ENCODE data around the gene NRXN2.

NRXN2 gene

GRCh38 chr11:64767344-64768299 is 44.6 kb upstream of the NRXN2 start:
- Histone ChIP-seq H4K20me1 (ENCODE audit: insufficient read depth, low read length, poor library complexity, severe bottlenecking) (peaks cover 98% of the 10 kb centered on the region), H3K4me2 (ENCODE audit: low read depth, low read length, poor library complexity, severe bottlenecking) (peak overlapping the region; percentile 32), H3K9me2 (replicated peaks; ENCODE audit: low read depth, low read length) (no peaks in the 10 kb centered on the region), H3K9me3 (ENCODE audit: insufficient read depth, low read depth, low read length) (no peaks in the 10 kb centered on the region), H3K4me3 (ENCODE audit: low read length, poor library complexity, severe bottlenecking) (peak overlapping the region; percentile 4), H3K79me2 (ENCODE audit: insufficient read depth, low read length) (peaks cover 88% of the 10 kb centered on the region), H3K27me3 (ENCODE audit: insufficient read depth, low read length, poor library complexity, severe bottlenecking) (no peaks in the 10 kb centered on the region), H2AFZ (ENCODE audit: low read length) (no peak overlapping the region), H3K9ac (ENCODE audit: low read depth, low read length, poor library complexity, severe bottlenecking) (no peak overlapping the region), H3F3A (ENCODE audit: low read depth) (peaks cover 45% of the 10 kb centered on the region), H3K4me1 (ENCODE audit: insufficient read depth, low read length, poor library complexity, severe bottlenecking) (peaks cover 53% of the 10 kb centered on the region), H3K36me3 (ENCODE audit: insufficient read depth, low read length) (peaks cover 93% of the 10 kb centered on the region)
- TF ChIP-seq, protein P1, sequence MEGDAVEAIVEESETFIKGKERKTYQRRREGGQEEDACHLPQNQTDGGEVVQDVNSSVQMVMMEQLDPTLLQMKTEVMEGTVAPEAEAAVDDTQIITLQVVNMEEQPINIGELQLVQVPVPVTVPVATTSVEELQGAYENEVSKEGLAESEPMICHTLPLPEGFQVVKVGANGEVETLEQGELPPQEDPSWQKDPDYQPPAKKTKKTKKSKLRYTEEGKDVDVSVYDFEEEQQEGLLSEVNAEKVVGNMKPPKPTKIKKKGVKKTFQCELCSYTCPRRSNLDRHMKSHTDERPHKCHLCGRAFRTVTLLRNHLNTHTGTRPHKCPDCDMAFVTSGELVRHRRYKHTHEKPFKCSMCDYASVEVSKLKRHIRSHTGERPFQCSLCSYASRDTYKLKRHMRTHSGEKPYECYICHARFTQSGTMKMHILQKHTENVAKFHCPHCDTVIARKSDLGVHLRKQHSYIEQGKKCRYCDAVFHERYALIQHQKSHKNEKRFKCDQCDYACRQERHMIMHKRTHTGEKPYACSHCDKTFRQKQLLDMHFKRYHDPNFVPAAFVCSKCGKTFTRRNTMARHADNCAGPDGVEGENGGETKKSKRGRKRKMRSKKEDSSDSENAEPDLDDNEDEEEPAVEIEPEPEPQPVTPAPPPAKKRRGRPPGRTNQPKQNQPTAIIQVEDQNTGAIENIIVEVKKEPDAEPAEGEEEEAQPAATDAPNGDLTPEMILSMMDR (conservative IDR thresholded peaks at IDR 0.05; ENCODE audit: low read length): peak; percentile 90
- TF ChIP-seq EZH2phosphoT487 (IDR thresholded peaks at IDR 0.05; ENCODE audit: borderline replicate concordance): no peak

DNA sequence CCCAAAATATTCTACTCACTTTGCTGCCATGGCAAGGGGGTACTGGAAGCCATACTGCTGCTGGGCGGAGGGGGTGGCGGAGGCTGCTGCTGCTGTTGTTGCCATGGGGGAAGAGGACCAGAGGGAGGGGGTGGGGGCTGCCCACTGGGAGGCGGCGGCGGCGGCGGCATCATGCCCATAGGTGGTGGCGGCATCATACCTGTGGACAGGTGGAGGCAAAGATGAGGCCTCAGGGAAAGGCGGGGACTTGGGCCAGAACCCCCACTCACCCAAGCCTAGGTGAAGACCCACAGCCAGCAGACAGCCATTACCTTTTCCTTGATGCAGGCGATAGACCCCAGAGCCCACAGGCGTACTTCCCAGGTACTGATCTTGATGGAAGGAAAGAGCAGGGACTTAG is 43.9 kb upstream of the NRXN2 start:
- Histone ChIP-seq H3K4me3 (ENCODE audit: low read length, poor library complexity, severe bottlenecking) (peak overlapping the region; percentile 4), H3K4me1 (ENCODE audit: insufficient read depth, low read length, poor library complexity, severe bottlenecking) (peaks cover 51% of the 10 kb centered on the region), H3K9ac (ENCODE audit: low read depth, low read length, poor library complexity, severe bottlenecking) (no peak overlapping the region), H2AFZ (ENCODE audit: low read length) (no peak overlapping the region), H4K20me1 (ENCODE audit: insufficient read depth, low read length, poor library complexity, severe bottlenecking) (peaks cover 97% of the 10 kb centered on the region), H3K36me3 (ENCODE audit: insufficient read depth, low read length) (peaks cover 91% of the 10 kb centered on the region), H3K79me2 (ENCODE audit: insufficient read depth, low read length) (peaks cover 85% of the 10 kb centered on the region), H3K4me2 (ENCODE audit: low read depth, low read length, poor library complexity, severe bottlenecking) (no peak overlapping the region), H3K27me3 (ENCODE audit: insufficient read depth, low read length, poor library complexity, severe bottlenecking) (no peaks in the 10 kb centered on the region), H3K9me2 (replicated peaks; ENCODE audit: low read depth, low read length) (no peaks in the 10 kb centered on the region), H3F3A (ENCODE audit: low read depth) (peaks cover 40% of the 10 kb centered on the region), H3K9me3 (ENCODE audit: insufficient read depth, low read depth, low read length) (no peaks in the 10 kb centered on the region)
- TF ChIP-seq EZH2phosphoT487 (IDR thresholded peaks at IDR 0.05; ENCODE audit: borderline replicate concordance): no peak
- TF ChIP-seq, protein P1 (conservative IDR thresholded peaks at IDR 0.05; ENCODE audit: low read length): no peak

GRCh38 chr11:64765851-64766665 is 43.1 kb upstream of the NRXN2 start:
- H3K27me3 ChIP-seq (ENCODE audit: insufficient read depth, low read length, poor library complexity, severe bottlenecking): no peaks in the 10 kb centered on the region
- H3K4me2 ChIP-seq (ENCODE audit: low read depth, low read length, poor library complexity, severe bottlenecking): no peak overlapping the region
- H3F3A ChIP-seq (ENCODE audit: low read depth): peaks cover 36% of the 10 kb centered on the region
- peaks cover 46% of the 10 kb centered on the region for H3K4me1 ChIP-seq (ENCODE audit: insufficient read depth, low read length, poor library complexity, severe bottlenecking)
- peaks cover 77% of the 10 kb centered on the region for H3K79me2 ChIP-seq (ENCODE audit: insufficient read depth, low read length)
- no peak overlapping the region for H3K9ac ChIP-seq (ENCODE audit: low read depth, low read length, poor library complexity, severe bottlenecking)
- no peaks in the 10 kb centered on the region for H3K9me2 ChIP-seq (replicated peaks; ENCODE audit: low read depth, low read length)
- no peaks in the 10 kb centered on the region for H3K9me3 ChIP-seq (ENCODE audit: insufficient read depth, low read depth, low read length)
- no peak overlapping the region for H2AFZ ChIP-seq (ENCODE audit: low read length)
- no peak for TF ChIP-seq EZH2phosphoT487 (IDR thresholded peaks at IDR 0.05; ENCODE audit: borderline replicate concordance)
- TF ChIP-seq, protein P1 (conservative IDR thresholded peaks at IDR 0.05; ENCODE audit: low read length): no peak
- H3K36me3 ChIP-seq (ENCODE audit: insufficient read depth, low read length): peaks cover 83% of the 10 kb centered on the region
- H4K20me1 ChIP-seq (ENCODE audit: insufficient read depth, low read length, poor library complexity, severe bottlenecking): peaks cover 90% of the 10 kb centered on the region
- no peak overlapping the region for H3K4me3 ChIP-seq (ENCODE audit: low read length, poor library complexity, severe bottlenecking)

Data from Loucy (cell line).